HUES64 (cell line): ENCODE data around the gene DRAXIN.
A peak's percentile ranks its signal among the peaks of the same experiment; 100 is the strongest.

Experiments used
- H3K27ac ChIP-seq: 2 replicates; pipeline ENCODE4 v1.7.0; 2013; ENCODE audit warnings: low read depth, low read length, inconsistent platforms
- H3K27me3 ChIP-seq: 2 replicates; pipeline ENCODE4 v1.6.1; 2013; ENCODE audit warnings: mild to moderate bottlenecking, low read length; ENCODE audit not compliant: insufficient read depth
- H3K36me3 ChIP-seq: 2 replicates; pipeline ENCODE4 v1.6.1; 2013; ENCODE audit warnings: mild to moderate bottlenecking, low read length; ENCODE audit not compliant: insufficient read depth
- H3K4me1 ChIP-seq: 2 replicates; pipeline ENCODE4 v1.6.1; 2013; ENCODE audit warnings: mild to moderate bottlenecking, low read length, moderate library complexity; ENCODE audit not compliant: insufficient read depth
- H3K4me3 ChIP-seq: 2 replicates; pipeline ENCODE4 v1.5.1; 2013; ENCODE audit warnings: mild to moderate bottlenecking, low read length, moderate library complexity
- H3K9ac ChIP-seq: 2 replicates; pipeline ENCODE4 v1.6.1; 2013; ENCODE audit warnings: mild to moderate bottlenecking, low read depth, low read length
- H3K9me3 ChIP-seq: 2 replicates; pipeline ENCODE4 v1.6.1; 2013; ENCODE audit warnings: low read depth, low read length; ENCODE audit not compliant: insufficient read depth
- WGBS: fragments of 150-250, 120-280 bp; methylation state at CpG from one replicate; pipeline ENCODE4 v1.1.7; 2013; ENCODE audit warnings: missing lambda C conversion rate; 5-methylcytosine and 5-hydroxymethylcytosine counted together

DRAXIN gene

GRCh38 chr1:11714831-11715575 is 23.5 kb downstream of the DRAXIN start:
- H3K9me3 ChIP-seq = no peaks in the 10 kb centered on the region
- no peak overlapping the region for H3K4me3 ChIP-seq
- 97% methylated on average over 24 of the region's 24 CpGs for WGBS
- peaks cover 26% of the 10 kb centered on the region for H3K36me3 ChIP-seq
- H3K27me3 ChIP-seq = no peaks in the 10 kb centered on the region
- H3K27ac ChIP-seq = no peak overlapping the region
- no peak overlapping the region for H3K9ac ChIP-seq
- no peaks in the 10 kb centered on the region for H3K4me1 ChIP-seq

- Histone ChIP-seq H3K27me3 (no peaks in the 10 kb centered on the region), H3K4me1 (no peaks in the 10 kb centered on the region), H3K36me3 (peaks cover 24% of the 10 kb centered on the region), H3K9me3 (no peaks in the 10 kb centered on the region), H3K9ac (no peak overlapping the region), H3K4me3 (peak overlapping the region; percentile 17; the same call in 1 of the 2 replicates), H3K27ac (no peak overlapping the region; the same call in 1 of the 2 replicates)
- WGBS = 53% methylated on average over 44 of the region's 44 CpGs
Observed at GRCh38 chr1:11719313-11720032, 28.0 kb downstream of the DRAXIN start.

GRCh38 chr1:11720033-11720376 is 28.5 kb downstream of the DRAXIN start:
- Histone ChIP-seq H3K4me1 (0 out of 2 replicates have a peak, but pooled peaks cover 3% of the 10 kb centered on the region), H3K9me3 (no peaks in the 10 kb centered on the region), H3K36me3 (peaks cover 23% of the 10 kb centered on the region), H3K27ac (no peak overlapping the region), H3K9ac (no peak overlapping the region), H3K27me3 (no peaks in the 10 kb centered on the region), H3K4me3 (no peak overlapping the region)
- 94% methylated on average over 12 of the region's 12 CpGs for WGBS

- 94% methylated on average over 4 of the region's 4 CpGs for WGBS
- no peak overlapping the region for H3K4me3 ChIP-seq
Observed at GRCh38 chr1:11720525-11720924, 29.0 kb downstream of the DRAXIN start.

GRCh38 chr1:11721311-11721710 is 29.8 kb downstream of the DRAXIN start:
- 91% methylated on average over 4 of the region's 4 CpGs for WGBS
- Histone ChIP-seq H3K36me3 (peaks cover 15% of the 10 kb centered on the region), H3K27ac (no peak overlapping the region), H3K4me3 (no peak overlapping the region), H3K9me3 (no peaks in the 10 kb centered on the region), H3K4me1 (peaks cover 11% of the 10 kb centered on the region), H3K27me3 (no peaks in the 10 kb centered on the region), H3K9ac (no peak overlapping the region)

More at GRCh38 chr1:11720525-11720924, 29.0 kb downstream of the DRAXIN start:
- peaks cover 18% of the 10 kb centered on the region for H3K36me3 ChIP-seq
- H3K9ac ChIP-seq = no peak overlapping the region
- H3K27ac ChIP-seq = no peak overlapping the region
- H3K9me3 ChIP-seq = no peaks in the 10 kb centered on the region
- H3K4me1 ChIP-seq = peaks cover 7% of the 10 kb centered on the region
- H3K27me3 ChIP-seq = no peaks in the 10 kb centered on the region

- Histone ChIP-seq H3K27me3 (no peaks in the 10 kb centered on the region), H3K27ac (no peak overlapping the region), H3K4me3 (no peak overlapping the region), H3K36me3 (peaks cover 13% of the 10 kb centered on the region; the same call in 1 of the 2 replicates), H3K9ac (no peak overlapping the region), H3K4me1 (peaks cover 14% of the 10 kb centered on the region), H3K9me3 (no peaks in the 10 kb centered on the region)
- 97% methylated on average over 2 of the region's 2 CpGs for WGBS
Observed at GRCh38 chr1:11722538-11722937, 31.0 kb downstream of the DRAXIN start.

GRCh38 chr1:11725616-11726015 is 34.1 kb downstream of the DRAXIN start:
- H3K9ac ChIP-seq = no peak overlapping the region
- peaks cover 24% of the 10 kb centered on the region for H3K4me1 ChIP-seq
- no peak overlapping the region for H3K4me3 ChIP-seq
- H3K27me3 ChIP-seq = no peaks in the 10 kb centered on the region
- peaks cover 9% of the 10 kb centered on the region; the same call in 1 of the 2 replicates for H3K36me3 ChIP-seq
- H3K27ac ChIP-seq = peak overlapping the region; percentile 31; the same call in 1 of the 2 replicates
- no peaks in the 10 kb centered on the region for H3K9me3 ChIP-seq
- WGBS = 46% methylated on average over 5 of the region's 5 CpGs

GRCh38 chr1:11727119-11727518 is 35.6 kb downstream of the DRAXIN start:
- H3K9ac ChIP-seq = no peak overlapping the region
- peaks cover 31% of the 10 kb centered on the region for H3K4me1 ChIP-seq
- WGBS = 95% methylated on average over 4 of the region's 4 CpGs
- H3K36me3 ChIP-seq = no peaks in the 10 kb centered on the region
- no peak overlapping the region for H3K27ac ChIP-seq
- no peaks in the 10 kb centered on the region for H3K9me3 ChIP-seq
- no peak overlapping the region for H3K4me3 ChIP-seq
- no peaks in the 10 kb centered on the region for H3K27me3 ChIP-seq

- Histone ChIP-seq H3K4me1 (peaks cover 32% of the 10 kb centered on the region), H3K4me3 (no peak overlapping the region)
Observed at GRCh38 chr1:11728126-11728806, 36.8 kb downstream of the DRAXIN start.

GRCh38 chr1:11729155-11729497 is 37.6 kb downstream of the DRAXIN start:
- Histone ChIP-seq H3K9me3 (no peaks in the 10 kb centered on the region), H3K27me3 (no peaks in the 10 kb centered on the region), H3K36me3 (no peaks in the 10 kb centered on the region), H3K9ac (no peak overlapping the region), H3K4me3 (no peak overlapping the region), H3K27ac (no peak overlapping the region; the same call in 1 of the 2 replicates), H3K4me1 (peaks cover 32% of the 10 kb centered on the region)
- 93% methylated on average over 11 of the region's 11 CpGs for WGBS

More at GRCh38 chr1:11728126-11728806, 36.8 kb downstream of the DRAXIN start:
- Histone ChIP-seq H3K27ac (no peak overlapping the region), H3K9ac (no peak overlapping the region), H3K27me3 (no peaks in the 10 kb centered on the region), H3K36me3 (no peaks in the 10 kb centered on the region), H3K9me3 (no peaks in the 10 kb centered on the region)
- WGBS = 96% methylated on average over 4 of the region's 4 CpGs
